ENCODE results near the gene ALCAM. TPM values are rescaled to one million over a fixed set of nuclear protein-coding genes. Genes with fewer than 3 reads are reported as not detected.

ALCAM gene
- total and polyA plus RNA-seq, 8 donors: 11.3 to 121 (median 50.7) TPM

DNA sequence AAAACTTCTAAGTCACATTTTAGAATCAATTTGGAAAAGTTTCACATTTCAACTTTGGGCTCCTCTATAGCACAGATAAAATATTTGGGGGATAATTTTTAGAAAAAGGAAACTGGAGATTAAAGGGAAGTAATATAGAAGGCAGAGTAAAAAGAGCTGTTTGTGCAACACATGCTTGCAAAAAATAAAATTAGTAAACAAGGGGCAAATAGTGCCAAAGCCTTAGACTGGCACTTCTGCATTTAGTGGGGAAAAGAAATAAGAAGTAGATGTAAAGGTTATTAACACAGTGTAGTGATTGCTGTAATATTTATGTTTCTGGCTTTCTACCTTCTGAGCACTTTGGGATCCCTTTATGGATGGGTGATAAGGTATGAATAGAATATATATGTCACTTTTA is 255.5 kb downstream of the ALCAM start:
- Histone ChIP-seq H3K27me3 (no peaks in the 10 kb centered on the region), H3K36me3 (no peaks in the 10 kb centered on the region), H3K4me3 (no peak overlapping the region), H3K27ac (no peak overlapping the region), H3K9me3 (no peaks in the 10 kb centered on the region), H3K4me1 (no peaks in the 10 kb centered on the region)
- DNase-seq: no peak
- TF ChIP-seq POLR2AphosphoS5 (IDR thresholded peaks at IDR 0.05) (no peak), EP300 (IDR thresholded peaks at IDR 0.05) (no peak), POLR2A (IDR thresholded peaks at IDR 0.05) (no peak)
- TF ChIP-seq, protein P1, sequence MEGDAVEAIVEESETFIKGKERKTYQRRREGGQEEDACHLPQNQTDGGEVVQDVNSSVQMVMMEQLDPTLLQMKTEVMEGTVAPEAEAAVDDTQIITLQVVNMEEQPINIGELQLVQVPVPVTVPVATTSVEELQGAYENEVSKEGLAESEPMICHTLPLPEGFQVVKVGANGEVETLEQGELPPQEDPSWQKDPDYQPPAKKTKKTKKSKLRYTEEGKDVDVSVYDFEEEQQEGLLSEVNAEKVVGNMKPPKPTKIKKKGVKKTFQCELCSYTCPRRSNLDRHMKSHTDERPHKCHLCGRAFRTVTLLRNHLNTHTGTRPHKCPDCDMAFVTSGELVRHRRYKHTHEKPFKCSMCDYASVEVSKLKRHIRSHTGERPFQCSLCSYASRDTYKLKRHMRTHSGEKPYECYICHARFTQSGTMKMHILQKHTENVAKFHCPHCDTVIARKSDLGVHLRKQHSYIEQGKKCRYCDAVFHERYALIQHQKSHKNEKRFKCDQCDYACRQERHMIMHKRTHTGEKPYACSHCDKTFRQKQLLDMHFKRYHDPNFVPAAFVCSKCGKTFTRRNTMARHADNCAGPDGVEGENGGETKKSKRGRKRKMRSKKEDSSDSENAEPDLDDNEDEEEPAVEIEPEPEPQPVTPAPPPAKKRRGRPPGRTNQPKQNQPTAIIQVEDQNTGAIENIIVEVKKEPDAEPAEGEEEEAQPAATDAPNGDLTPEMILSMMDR (IDR thresholded peaks at IDR 0.05): no peak
- intact Hi-C loops (cut with DNase I; ENCODE audit: low total_unique reads): no loop called here

Measured in stomach (tissue), 9 donors.